SK-N-SH (cell line): ENCODE measurements around the gene FSHR. TPM values are rescaled to one million over a fixed set of nuclear protein-coding genes. Genes with fewer than 3 reads are reported as not detected.

ENCODE experiments used
- CTCF ChIA-PET: fragments of 300-600, 350-600 bp; formaldehyde crosslinking; extraction: SDS; loops from one replicate; lab custom pipeline; 2021; lab: Yijun Ruan, JAX
- POLR2A ChIA-PET: fragments of 350-600 bp; sonication (Branson Sonifier 250); formaldehyde crosslinking; extraction: SDS; loops from one replicate; lab custom pipeline; 2020; ENCODE audit warnings: antibody characterized with exemption, inconsistent platforms; lab: Yijun Ruan, JAX
- DNase-seq: peaks from one replicate; pipeline ENCODE4 v3.0.0; 2012
- H2AFZ ChIP-seq: fragments of 200-600 bp; sonication (generic); 2 replicates; pipeline ENCODE4 v1.8.1; 2016; ENCODE audit warnings: antibody characterized with exemption, mild to moderate bottlenecking, low read depth
- H3F3A ChIP-seq: fragments of 200-600 bp; sonication (generic); replicated peaks from 2 replicates; pipeline ENCODE3; 2016; ENCODE audit warnings: antibody characterized with exemption, mild to moderate bottlenecking; ENCODE audit not compliant: insufficient read depth
- H3K27ac ChIP-seq, 2 experiments: fragments of 200-500 bp in 1 of 2; fragments of 200-600 bp in 1 of 2; sonication (Bioruptor generic) in 1 of 2; sonication (generic), shearing (Covaris generic) in 1 of 2; 2 replicates each; pipeline versions ENCODE4 v1.5.1 to v1.6.1; 2014 to 2016; ENCODE audit warnings: low read depth in 2 of 2, inconsistent platforms in 1 of 2, low read length in 1 of 2, mild to moderate bottlenecking in 1 of 2, mixed read lengths in 1 of 2
- H3K27me3 ChIP-seq: fragments of 200-600 bp; sonication (generic), shearing (Covaris generic); 2 replicates; pipeline ENCODE4 v1.6.1; 2016; ENCODE audit warnings: mixed run types; ENCODE audit not compliant: insufficient read depth
- H3K36me3 ChIP-seq, 2 experiments: fragments of 200-500 bp in 1 of 2; fragments of 200-600 bp in 1 of 2; sonication (Bioruptor generic) in 1 of 2; sonication (generic) in 1 of 2; replicated peaks in 1 of 2; 2 replicates each; pipeline versions ENCODE3 to v1.5.1; 2014 to 2016; ENCODE audit warnings: low read length in 1 of 2, mild to moderate bottlenecking in 1 of 2; ENCODE audit not compliant: insufficient read depth in 2 of 2, control insufficient read depth in 1 of 2
- H3K4me1 ChIP-seq, 2 experiments: fragments of 200-500 bp in 1 of 2; fragments of 200-600 bp in 1 of 2; sonication (Bioruptor generic) in 1 of 2; sonication (generic), shearing (Covaris generic) in 1 of 2; 2 replicates each; pipeline versions ENCODE4 v1.5.1 to v1.6.1; 2014 to 2016; ENCODE audit warnings: low read depth in 1 of 2, low read length in 1 of 2, mixed run types in 1 of 2; ENCODE audit not compliant: insufficient read depth in 2 of 2, control insufficient read depth in 1 of 2
- H3K4me2 ChIP-seq: fragments of 200-600 bp; sonication (generic), shearing (Covaris generic); 2 replicates; pipeline ENCODE4 v1.6.1; 2017; ENCODE audit warnings: mixed run types
- H3K4me3 ChIP-seq, 2 experiments: fragments of 200-500 bp in 1 of 2; fragments of 200-600 bp in 1 of 2; sonication (Bioruptor generic) in 1 of 2; sonication (generic), shearing (Covaris generic) in 1 of 2; 2 replicates each; pipeline versions ENCODE4 v1.5.1 to v1.8.1; 2014 to 2016; ENCODE audit warnings: low read depth in 2 of 2, inconsistent platforms in 1 of 2, low read length in 1 of 2, mild to moderate bottlenecking in 1 of 2, mixed read lengths in 1 of 2, moderate library complexity in 1 of 2
- H3K79me2 ChIP-seq: fragments of 200-600 bp; sonication (generic); 2 replicates; pipeline ENCODE4 v1.8.1; 2017; ENCODE audit warnings: mild to moderate bottlenecking; ENCODE audit not compliant: insufficient read depth
- H3K9ac ChIP-seq: fragments of 200-600 bp; sonication (generic); 2 replicates; pipeline ENCODE4 v1.6.1; 2017; ENCODE audit warnings: mixed run types
- H3K9me2 ChIP-seq: fragments of 200-600 bp; sonication (generic); 2 replicates; pipeline ENCODE4 v1.6.1; 2017; ENCODE audit warnings: mixed run types
- H3K9me3 ChIP-seq: fragments of 200-600 bp; sonication (generic); 2 replicates; pipeline ENCODE4 v1.6.1; 2017; ENCODE audit warnings: mixed run types, mild to moderate bottlenecking, moderate library complexity
- H4K20me1 ChIP-seq: fragments of 200-600 bp; sonication (generic); 2 replicates; pipeline ENCODE4 v1.6.1; 2017; ENCODE audit warnings: mild to moderate bottlenecking, mixed run types; ENCODE audit not compliant: insufficient read depth
- EP300 ChIP-seq, 2 experiments: IDR thresholded peaks; 2 replicates each; pipeline versions ENCODE4 v1.4.0 to v1.6.1; 2012; ENCODE audit warnings: borderline replicate concordance in 1 of 2, low read depth in 1 of 2, low read length in 1 of 2
- GABPA ChIP-seq: IDR thresholded peaks from 2 replicates; pipeline ENCODE4 v1.4.0; 2012; ENCODE audit warnings: low read depth, mild to moderate bottlenecking
- JUND ChIP-seq: IDR thresholded peaks from 2 replicates; pipeline ENCODE4 v1.4.0; 2012
- PBX3 ChIP-seq: IDR thresholded peaks from 2 replicates; pipeline ENCODE4; 2012
- RCOR1 ChIP-seq: fragments of 150-350 bp; IDR thresholded peaks from 2 replicates; pipeline ENCODE4 v1.6.1; 2017; ENCODE audit warnings: antibody characterized with exemption, low read length
- RFX5 ChIP-seq: IDR thresholded peaks from 2 replicates; pipeline ENCODE4 v1.6.1; 2012; ENCODE audit warnings: mild to moderate bottlenecking, improper control_type of control experiment, low read length
- RXRA ChIP-seq: IDR thresholded peaks from 2 replicates; pipeline ENCODE4 v1.4.0; 2012; ENCODE audit warnings: low read depth, mild to moderate bottlenecking, borderline replicate concordance
- SIN3A ChIP-seq: IDR thresholded peaks from 2 replicates; pipeline ENCODE4 v1.6.1; 2012; ENCODE audit warnings: low read depth, mild to moderate bottlenecking, low read length, moderate library complexity, borderline replicate concordance
- TAF1 ChIP-seq: IDR thresholded peaks from 2 replicates; pipeline ENCODE4 v1.6.1; 2012; ENCODE audit warnings: low read depth, mild to moderate bottlenecking, low read length, moderate library complexity, borderline replicate concordance
- YY1 ChIP-seq: IDR thresholded peaks from 2 replicates; pipeline ENCODE4 v1.4.0; 2012; ENCODE audit warnings: low read depth, mild to moderate bottlenecking
- WGBS: methylation state at CpG from one replicate; pipeline ENCODE4 v1.1.6; 2017; ENCODE audit warnings: low lambda C conversion rate; 5-methylcytosine and 5-hydroxymethylcytosine counted together
- polyA plus RNA-seq, 3 experiments: library from polyadenylated mRNA; depleted of rRNA; stranded (reverse); fragments of >200 nt; gene quantifications; 2 replicates each; pipeline ENCODE4 v1.2.3, GENCODE V29; 2012
- TF ChIP-seq, protein P1 (sequence below): IDR thresholded peaks from 2 replicates; pipeline ENCODE4 v1.4.0; 2012; ENCODE audit warnings: low read depth
- TF ChIP-seq, protein P2 (sequence below): fragments of 200-600 bp; sonication (generic); IDR thresholded peaks from 2 replicates; pipeline ENCODE4 v1.6.1; 2017; ENCODE audit warnings: antibody characterized with exemption, mild to moderate bottlenecking, moderate library complexity
- TF ChIP-seq, protein P3 (sequence below): fragments of 150-350 bp; IDR thresholded peaks from 2 replicates; pipeline ENCODE4 v1.6.1; 2016; ENCODE audit warnings: mild to moderate bottlenecking, low read depth, low read length
- TF ChIP-seq, protein P4 (sequence below): IDR thresholded peaks from 2 replicates; pipeline ENCODE4 v1.6.1; 2012; ENCODE audit warnings: mild to moderate bottlenecking, low read depth, low read length, moderate library complexity

The FSHR gene
- polyA plus RNA-seq, 1 of the 3 experiments (the other 2 are of a cell fraction), result not detected

DNA sequence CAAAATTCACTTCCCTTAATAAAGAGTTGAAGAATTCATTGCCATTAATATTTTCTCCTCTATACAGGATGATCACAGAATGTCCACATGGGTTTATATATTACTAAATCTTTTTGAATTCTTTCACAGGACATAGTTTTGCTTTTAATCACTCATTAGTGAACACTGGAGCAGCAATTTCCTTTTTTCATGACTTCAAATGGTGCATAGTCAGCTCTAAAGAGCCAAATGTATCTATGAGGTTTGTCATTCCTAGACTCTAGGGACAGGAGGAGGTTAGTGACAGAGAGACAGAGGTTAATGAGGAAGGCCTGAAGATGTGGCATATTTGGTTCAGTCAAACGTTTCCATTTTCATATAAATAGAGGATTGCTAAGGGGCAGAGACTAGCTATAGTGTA is 111.8 kb downstream of the FSHR start:
- POLR2A ChIA-PET, result no interaction called here
- Histone ChIP-seq H3F3A (no peaks in the 10 kb centered on the region), H3K27ac (no peak overlapping the region), H3K79me2 (no peaks in the 10 kb centered on the region), H3K4me3 (no peak overlapping the region), H4K20me1 (no peaks in the 10 kb centered on the region), H3K36me3 (no peaks in the 10 kb centered on the region), H3K4me1 (no peaks in the 10 kb centered on the region), H3K9me3 (no peaks in the 10 kb centered on the region), H3K27me3 (no peaks in the 10 kb centered on the region), H2AFZ (no peak overlapping the region), H3K9me2 (no peaks in the 10 kb centered on the region), H3K9ac (no peak overlapping the region), H3K4me2 (no peak overlapping the region)
- CTCF ChIA-PET, result interaction anchor here (3.5 kb wide), 1 partner anchor 9 kb away, joined by 11 read pairs; no protein-coding TSS in a partner anchor
- WGBS, result 4% methylated on average over 1 of the region's 1 CpG
- TF ChIP-seq RXRA, result no peak
- no peak for TF ChIP-seq YY1
- TF ChIP-seq GABPA, result no peak
- no peak for TF ChIP-seq RFX5
- TF ChIP-seq, protein P1, sequence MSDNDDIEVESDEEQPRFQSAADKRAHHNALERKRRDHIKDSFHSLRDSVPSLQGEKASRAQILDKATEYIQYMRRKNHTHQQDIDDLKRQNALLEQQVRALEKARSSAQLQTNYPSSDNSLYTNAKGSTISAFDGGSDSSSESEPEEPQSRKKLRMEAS, result no peak
- no peak for TF ChIP-seq TAF1
- TF ChIP-seq, protein P2, sequence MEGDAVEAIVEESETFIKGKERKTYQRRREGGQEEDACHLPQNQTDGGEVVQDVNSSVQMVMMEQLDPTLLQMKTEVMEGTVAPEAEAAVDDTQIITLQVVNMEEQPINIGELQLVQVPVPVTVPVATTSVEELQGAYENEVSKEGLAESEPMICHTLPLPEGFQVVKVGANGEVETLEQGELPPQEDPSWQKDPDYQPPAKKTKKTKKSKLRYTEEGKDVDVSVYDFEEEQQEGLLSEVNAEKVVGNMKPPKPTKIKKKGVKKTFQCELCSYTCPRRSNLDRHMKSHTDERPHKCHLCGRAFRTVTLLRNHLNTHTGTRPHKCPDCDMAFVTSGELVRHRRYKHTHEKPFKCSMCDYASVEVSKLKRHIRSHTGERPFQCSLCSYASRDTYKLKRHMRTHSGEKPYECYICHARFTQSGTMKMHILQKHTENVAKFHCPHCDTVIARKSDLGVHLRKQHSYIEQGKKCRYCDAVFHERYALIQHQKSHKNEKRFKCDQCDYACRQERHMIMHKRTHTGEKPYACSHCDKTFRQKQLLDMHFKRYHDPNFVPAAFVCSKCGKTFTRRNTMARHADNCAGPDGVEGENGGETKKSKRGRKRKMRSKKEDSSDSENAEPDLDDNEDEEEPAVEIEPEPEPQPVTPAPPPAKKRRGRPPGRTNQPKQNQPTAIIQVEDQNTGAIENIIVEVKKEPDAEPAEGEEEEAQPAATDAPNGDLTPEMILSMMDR, result no peak
- TF ChIP-seq EP300 (IDR thresholded peaks at IDR 0.05; ENCODE audit: borderline replicate concordance in 1 of 2, low read depth in 1 of 2, low read length in 1 of 2), result no peak
- TF ChIP-seq, protein P3, sequence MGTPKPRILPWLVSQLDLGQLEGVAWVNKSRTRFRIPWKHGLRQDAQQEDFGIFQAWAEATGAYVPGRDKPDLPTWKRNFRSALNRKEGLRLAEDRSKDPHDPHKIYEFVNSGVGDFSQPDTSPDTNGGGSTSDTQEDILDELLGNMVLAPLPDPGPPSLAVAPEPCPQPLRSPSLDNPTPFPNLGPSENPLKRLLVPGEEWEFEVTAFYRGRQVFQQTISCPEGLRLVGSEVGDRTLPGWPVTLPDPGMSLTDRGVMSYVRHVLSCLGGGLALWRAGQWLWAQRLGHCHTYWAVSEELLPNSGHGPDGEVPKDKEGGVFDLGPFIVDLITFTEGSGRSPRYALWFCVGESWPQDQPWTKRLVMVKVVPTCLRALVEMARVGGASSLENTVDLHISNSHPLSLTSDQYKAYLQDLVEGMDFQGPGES, result no peak
- no peak for TF ChIP-seq RCOR1
- no peak for TF ChIP-seq SIN3A
- no peak for TF ChIP-seq PBX3
- no peak for TF ChIP-seq JUND
- TF ChIP-seq, protein P4, sequence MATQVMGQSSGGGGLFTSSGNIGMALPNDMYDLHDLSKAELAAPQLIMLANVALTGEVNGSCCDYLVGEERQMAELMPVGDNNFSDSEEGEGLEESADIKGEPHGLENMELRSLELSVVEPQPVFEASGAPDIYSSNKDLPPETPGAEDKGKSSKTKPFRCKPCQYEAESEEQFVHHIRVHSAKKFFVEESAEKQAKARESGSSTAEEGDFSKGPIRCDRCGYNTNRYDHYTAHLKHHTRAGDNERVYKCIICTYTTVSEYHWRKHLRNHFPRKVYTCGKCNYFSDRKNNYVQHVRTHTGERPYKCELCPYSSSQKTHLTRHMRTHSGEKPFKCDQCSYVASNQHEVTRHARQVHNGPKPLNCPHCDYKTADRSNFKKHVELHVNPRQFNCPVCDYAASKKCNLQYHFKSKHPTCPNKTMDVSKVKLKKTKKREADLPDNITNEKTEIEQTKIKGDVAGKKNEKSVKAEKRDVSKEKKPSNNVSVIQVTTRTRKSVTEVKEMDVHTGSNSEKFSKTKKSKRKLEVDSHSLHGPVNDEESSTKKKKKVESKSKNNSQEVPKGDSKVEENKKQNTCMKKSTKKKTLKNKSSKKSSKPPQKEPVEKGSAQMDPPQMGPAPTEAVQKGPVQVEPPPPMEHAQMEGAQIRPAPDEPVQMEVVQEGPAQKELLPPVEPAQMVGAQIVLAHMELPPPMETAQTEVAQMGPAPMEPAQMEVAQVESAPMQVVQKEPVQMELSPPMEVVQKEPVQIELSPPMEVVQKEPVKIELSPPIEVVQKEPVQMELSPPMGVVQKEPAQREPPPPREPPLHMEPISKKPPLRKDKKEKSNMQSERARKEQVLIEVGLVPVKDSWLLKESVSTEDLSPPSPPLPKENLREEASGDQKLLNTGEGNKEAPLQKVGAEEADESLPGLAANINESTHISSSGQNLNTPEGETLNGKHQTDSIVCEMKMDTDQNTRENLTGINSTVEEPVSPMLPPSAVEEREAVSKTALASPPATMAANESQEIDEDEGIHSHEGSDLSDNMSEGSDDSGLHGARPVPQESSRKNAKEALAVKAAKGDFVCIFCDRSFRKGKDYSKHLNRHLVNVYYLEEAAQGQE, result no peak
- DNase-seq, result no peak
